OCI-M1 (cell line): ENCODE measurements around the gene ZNF132.
"Not testable (repeated sequence)": the region's sequence is repeated elsewhere in the genome, so short reads cannot be mapped to it uniquely, and the experiment has no call there.

Source experiments
- DNase-seq: peaks from one replicate; lab custom pipeline; 2025; lab: John Stamatoyannopoulos, UW

The ZNF132 gene

GRCh38 chr19:58439576-58440554 is at the start of gene ZNF132:
TSS of gene ZNF132 (minus strand) at chr19:58440153. CDS start at chr19:58439821, 332 bp downstream.
- peak; percentile 100 for DNase-seq

- peak; percentile 30 for DNase-seq
Measured at GRCh38 chr19:58484349-58484748, 44.4 kb upstream of the ZNF132 start.

GRCh38 chr19:58483776-58484175 is 43.8 kb upstream of the ZNF132 start:
- no peak for DNase-seq

- no peak for DNase-seq
Measured at GRCh38 chr19:58482372-58482771, 42.4 kb upstream of the ZNF132 start.

- no peak for DNase-seq
Measured at GRCh38 chr19:58480831-58481230, 40.9 kb upstream of the ZNF132 start.

- DNase-seq, result no peak
Measured at GRCh38 chr19:58480481-58480830, 40.5 kb upstream of the ZNF132 start.

GRCh38 chr19:58479736-58480480 is 40.0 kb upstream of the ZNF132 start:
- no peak for DNase-seq

- DNase-seq, result no peak
Measured at GRCh38 chr19:58479303-58479702, 39.4 kb upstream of the ZNF132 start.

- no peak for DNase-seq
Measured at GRCh38 chr19:58477871-58478270, 37.9 kb upstream of the ZNF132 start.

GRCh38 chr19:58477130-58477529 is 37.2 kb upstream of the ZNF132 start:
- no peak for DNase-seq

- DNase-seq, result peak; percentile 58
Measured at GRCh38 chr19:58476498-58477015, 36.6 kb upstream of the ZNF132 start.

GRCh38 chr19:58475714-58476497 is 36.0 kb upstream of the ZNF132 start, which contains the start of gene ZNF446:
TSS of gene ZNF446 (plus strand) at chr19:58476352. CDS start at chr19:58477219, 867 bp downstream.
- peak; percentile 99 for DNase-seq

- DNase-seq, result no peak
Measured at GRCh38 chr19:58474997-58475713, 35.2 kb upstream of the ZNF132 start.

GRCh38 chr19:58474291-58474996 is 34.5 kb upstream of the ZNF132 start:
- peak; percentile 27 for DNase-seq

- DNase-seq, result no peak
Measured at GRCh38 chr19:58473775-58474174, 33.8 kb upstream of the ZNF132 start.

- DNase-seq, result no peak
Measured at GRCh38 chr19:58471736-58472135, 31.8 kb upstream of the ZNF132 start.

- DNase-seq, result not testable (repeated sequence)
Measured at GRCh38 chr19:58470837-58471543, 31.0 kb upstream of the ZNF132 start.

GRCh38 chr19:58469241-58470013 is 29.5 kb upstream of the ZNF132 start:
- no peak for DNase-seq

GRCh38 chr19:58468216-58468839 is 28.4 kb upstream of the ZNF132 start:
- DNase-seq, result no peak
